GM19238 (cell line): ENCODE measurements around the gene PLCD1.

Source experiments
- DNase-seq: peaks from one replicate; pipeline ENCODE4 v3.0.0; 2011; ENCODE audit warnings: low spot score; ENCODE audit not compliant: insufficient read length

PLCD1 gene

DNA sequence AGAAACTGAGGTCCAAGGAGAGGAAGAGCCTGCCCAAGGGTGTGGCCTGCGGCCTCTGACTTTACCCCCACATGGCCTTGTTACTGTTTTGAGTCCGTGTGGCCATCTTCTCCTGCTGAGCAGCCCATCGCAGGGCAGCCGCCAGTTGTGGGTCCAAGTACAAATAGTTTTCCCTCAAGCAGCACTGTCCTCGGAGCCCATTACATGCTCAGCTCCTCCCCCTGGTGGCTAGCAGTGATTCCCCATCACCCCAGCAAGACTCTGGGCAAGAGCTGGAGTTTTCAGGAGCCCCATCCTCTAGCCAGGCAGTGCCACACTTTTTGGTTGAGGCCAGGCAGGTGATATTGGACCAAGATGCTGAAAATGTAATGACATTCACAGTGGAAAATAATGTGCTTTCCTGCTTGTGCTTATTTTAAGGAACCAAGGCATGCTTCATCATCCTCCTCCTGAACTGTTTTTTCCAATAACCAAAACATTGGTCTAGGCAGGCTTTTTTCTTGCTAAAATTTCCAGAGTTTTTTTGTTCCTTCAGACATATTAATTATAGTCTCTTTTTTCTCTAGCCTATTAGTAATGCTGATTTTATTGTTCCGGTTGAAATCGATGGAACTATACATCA, 62.1 kb downstream of the PLCD1 start:
- DNase-seq, result peak; percentile 56

DNA sequence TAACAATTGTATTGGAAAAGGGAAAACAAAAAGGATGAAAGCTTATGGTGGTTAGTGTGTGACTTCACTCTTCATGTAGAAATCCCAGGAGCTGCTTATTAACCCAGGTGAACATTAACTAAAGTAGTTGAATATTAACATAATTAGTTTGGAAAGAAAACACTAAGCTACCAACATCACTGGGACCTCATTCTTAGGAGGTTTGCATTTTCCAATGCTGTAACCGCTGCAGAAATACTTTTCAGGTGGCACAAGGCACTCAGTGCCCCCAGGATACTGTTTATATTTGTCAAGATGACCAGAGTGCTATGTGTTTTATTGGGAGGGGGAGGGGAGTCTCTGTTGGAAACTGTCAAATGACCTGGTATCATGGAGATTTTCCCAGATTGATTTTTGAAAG, 64.7 kb downstream of the PLCD1 start:
- no peak for DNase-seq

DNA sequence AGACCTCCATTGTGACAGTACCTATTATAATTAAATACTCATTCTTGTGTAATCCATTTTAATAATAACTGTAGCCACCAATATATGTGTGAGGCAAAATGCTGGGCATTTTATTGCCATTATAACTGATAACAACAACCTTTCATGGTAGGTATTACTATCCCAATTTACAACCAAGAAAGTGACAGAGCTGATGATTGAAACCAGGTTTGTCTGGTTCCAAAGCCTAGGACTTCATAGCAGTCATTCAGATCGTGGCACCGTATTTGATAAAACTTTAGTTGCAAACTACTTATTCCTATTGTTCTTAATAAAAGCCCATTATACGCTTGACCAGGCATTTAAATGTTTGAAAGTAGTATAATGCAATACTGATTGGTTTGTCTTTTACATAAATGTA, 65.3 kb downstream of the PLCD1 start:
- DNase-seq, result no peak

DNA sequence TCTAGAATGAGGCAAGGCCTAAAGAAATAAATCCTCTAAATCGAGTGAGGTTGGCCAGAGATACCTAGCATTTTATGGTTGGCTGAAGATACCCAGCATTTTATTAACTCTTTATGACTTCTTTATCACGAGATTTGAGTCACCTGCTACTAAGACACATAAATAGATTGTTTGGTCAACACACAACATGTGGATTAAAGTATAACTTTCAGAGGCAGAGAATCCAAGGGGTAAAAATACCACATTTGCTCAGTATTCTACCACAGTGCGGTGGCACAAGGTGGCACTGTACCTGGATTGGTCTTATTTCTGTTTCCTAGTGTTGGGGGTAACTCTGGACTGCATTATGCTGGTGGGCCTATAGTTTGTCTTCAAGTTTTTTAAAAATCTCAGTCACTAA, 65.8 kb downstream of the PLCD1 start:
- DNase-seq, result no peak

DNA sequence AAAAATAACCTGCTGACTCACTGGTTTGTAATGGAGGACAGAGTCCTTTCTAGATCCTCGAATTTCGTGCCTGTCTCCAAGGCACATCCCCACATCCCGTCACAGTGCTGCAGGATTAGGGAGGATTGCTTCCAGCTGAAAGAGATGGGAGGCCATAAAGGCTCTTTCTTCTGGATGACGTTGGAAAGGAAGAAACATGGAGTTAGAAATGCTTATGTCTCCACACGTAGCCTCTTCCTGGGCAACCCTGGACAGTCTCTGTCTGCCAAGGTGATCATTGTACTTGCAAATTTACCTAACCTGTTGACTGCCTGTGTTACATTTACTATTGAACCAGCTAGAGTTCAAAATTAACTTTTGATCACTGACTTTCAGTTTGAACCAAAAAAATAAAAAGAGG, 66.4 kb downstream of the PLCD1 start:
- no peak for DNase-seq

DNA sequence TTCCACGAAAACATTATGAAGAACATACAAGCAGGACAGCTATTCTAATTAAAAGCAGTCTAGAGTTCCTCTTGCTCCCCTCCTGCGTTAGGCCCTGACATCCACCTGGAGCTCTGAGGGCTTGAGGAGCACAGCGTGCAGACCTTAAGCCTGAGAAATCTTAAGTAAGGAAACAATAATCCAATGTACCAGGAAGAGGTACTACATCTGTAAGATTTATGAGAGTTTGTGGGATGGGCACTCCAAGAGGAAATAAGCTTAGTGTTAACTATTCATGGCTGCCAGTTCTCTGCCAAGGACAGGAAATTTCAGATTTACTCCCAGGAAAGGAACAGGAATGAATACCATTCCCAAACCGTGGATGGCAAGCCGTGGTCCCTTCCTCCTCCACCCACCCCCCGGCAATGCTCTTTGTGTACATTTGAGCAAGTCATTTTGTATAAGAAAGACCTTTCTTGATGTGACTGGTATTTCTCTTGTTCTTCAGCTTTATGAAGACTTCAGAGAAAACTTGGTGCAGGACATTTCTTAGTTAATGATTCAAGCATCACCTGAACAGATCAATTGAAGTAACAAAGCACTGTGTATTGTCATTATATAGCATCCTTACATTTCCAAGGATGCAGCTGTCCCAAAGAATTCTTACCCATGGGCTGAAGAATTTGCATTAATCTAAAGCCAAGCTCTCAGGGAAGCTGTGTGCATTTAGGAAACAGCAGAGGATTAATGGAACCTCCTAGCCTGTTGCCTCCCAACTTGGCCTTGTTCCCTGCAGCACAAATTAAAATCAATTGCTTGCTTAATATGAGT, 67.6 kb downstream of the PLCD1 start:
- DNase-seq, result no peak

DNA sequence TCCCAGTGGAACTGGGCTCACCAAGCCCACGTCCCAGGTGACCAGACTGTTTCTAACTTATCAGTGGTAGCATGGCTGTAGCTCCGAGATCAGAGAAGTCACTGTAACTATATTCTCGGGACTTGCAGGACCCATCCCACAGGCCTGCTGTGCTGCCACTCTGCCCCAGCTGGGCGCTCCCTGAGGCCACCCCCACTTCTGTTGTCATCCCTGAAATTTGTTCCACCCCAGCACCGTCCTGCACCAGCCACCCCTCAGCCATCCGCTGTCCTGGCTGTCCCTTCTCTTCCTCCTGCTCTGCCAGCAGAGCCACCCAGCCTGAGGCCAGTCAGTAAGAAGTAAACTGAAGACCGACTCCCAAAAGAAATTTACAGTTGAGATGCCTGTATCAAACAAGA, 71.9 kb downstream of the PLCD1 start:
- no peak for DNase-seq
